GM21447 (cell line): ENCODE results near the gene FSCN2.
"Not testable (repeated sequence)": the region's sequence is repeated elsewhere in the genome, so short reads cannot be mapped to it uniquely, and the experiment has no call there.

Source experiments
- ATAC-seq: cut with Tn5 transposase; IDR thresholded peaks from one replicate; pipeline ENCODE4 v1.9.1; 2021; ENCODE audit not compliant: unreplicated experiment

The FSCN2 gene

DNA sequence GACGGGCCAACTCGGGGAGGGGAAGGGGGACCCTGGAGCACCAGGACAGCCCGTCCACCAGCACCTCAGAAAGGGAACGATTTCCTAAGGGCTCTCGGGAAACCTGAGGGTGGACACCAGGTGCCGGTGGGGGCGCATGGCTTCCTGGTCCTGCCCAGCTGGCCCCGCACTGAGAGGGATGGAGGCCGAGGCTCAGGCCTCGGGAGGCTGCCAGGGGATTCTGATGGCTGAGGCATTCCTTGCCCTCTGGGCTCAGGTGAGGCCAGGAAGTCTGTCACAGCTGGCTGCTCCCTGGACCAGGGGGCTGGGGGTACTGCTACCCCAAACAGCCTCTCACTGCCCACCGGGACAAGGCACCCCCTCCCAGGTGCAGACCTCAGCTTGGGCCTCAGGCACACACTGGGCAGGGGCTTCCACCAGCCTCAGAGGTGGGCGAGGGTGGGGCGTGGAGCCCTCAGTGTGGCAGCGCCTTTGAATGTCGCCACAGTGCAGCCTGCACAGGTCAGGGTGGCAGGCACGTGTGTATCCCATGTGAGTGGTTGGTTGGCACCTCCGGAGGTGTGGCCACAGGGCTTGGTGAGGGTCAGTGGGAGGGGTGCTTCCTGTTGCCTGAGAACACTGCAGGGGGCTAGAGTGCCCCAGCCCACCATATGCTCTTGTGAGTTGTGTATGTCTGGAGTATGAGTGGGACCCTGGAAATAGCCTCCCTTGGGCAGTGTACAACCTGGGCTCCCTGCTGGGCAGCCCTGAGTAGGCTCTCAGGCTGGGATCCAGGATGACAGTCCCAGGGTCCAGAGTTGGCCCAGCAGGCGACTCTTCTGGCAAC is 3.9 kb upstream of the FSCN2 start:
- ATAC-seq, result no peak

- ATAC-seq, result no peak
Measured at GRCh38 chr17:81524865-81525159, 3.4 kb upstream of the FSCN2 start.

- ATAC-seq, result no peak
Measured at GRCh38 chr17:81526662-81527571, 1.3 kb upstream of the FSCN2 start.

- no peak for ATAC-seq
Measured at GRCh38 chr17:81528384-81528650, 140 bp downstream of the FSCN2 start.

DNA sequence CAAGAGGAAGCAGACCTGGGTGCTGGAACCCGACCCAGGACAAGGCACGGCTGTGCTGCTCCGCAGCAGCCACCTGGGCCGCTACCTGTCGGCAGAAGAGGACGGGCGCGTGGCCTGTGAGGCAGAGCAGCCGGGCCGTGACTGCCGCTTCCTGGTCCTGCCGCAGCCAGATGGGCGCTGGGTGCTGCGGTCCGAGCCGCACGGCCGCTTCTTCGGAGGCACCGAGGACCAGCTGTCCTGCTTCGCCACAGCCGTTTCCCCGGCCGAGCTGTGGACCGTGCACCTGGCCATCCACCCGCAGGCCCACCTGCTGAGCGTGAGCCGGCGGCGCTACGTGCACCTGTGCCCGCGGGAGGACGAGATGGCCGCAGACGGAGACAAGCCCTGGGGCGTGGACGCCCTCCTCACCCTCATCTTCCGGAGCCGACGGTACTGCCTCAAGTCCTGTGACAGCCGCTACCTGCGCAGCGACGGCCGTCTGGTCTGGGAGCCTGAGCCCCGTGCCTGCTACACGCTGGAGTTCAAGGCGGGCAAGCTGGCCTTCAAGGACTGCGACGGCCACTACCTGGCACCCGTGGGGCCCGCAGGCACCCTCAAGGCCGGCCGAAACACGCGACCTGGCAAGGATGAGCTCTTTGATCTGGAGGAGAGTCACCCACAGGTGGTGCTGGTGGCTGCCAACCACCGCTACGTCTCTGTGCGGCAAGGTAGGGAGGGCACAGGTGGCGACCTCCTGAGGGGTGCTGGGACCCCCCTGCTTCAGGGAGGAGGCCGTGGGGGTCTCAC is 667 bp downstream of the FSCN2 start:
- no peak for ATAC-seq

- ATAC-seq, result no peak
Measured at GRCh38 chr17:81529437-81529803, 1.2 kb downstream of the FSCN2 start.

GRCh38 chr17:81531013-81531412 is 2.8 kb downstream of the FSCN2 start:
- ATAC-seq, result not testable (repeated sequence)

GRCh38 chr17:81531998-81532404 is 3.8 kb downstream of the FSCN2 start:
- not testable (repeated sequence) for ATAC-seq

DNA sequence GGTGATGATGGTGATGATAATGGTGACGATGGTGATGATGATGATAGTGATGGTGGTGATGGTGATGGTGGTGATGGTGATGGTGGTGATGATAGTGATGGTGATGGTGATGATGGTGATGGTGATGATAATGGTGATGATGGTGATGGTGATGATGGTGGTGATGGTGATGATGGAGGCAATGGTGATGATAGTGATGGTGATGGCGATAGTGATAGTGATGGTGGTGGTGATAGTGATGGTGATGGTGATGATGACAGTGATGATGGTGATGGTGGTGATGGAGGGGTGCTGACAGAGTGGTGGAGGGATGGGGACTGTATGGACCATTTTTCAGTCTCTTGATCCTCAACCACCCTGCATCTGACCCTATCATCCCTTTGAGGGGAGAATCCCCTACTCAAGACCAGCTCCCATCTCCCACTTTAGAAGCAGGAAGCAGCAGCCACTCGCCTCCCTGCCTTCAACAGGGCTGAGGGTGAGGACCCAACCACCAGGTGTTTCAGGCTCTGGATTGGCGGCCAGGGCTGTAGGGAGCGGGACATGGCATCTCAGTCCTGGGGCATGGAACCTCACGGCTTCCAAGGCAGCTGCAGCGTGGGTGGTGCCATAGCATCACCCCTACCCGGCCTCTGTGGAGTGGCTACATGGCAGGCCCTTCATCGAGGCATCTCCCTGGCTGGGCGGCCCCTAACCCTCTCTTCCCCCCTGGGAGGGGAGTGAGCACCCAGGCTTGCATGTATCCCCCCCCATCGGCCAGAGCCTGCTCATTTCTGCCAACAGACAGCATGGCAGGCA is 4.5 kb downstream of the FSCN2 start:
- ATAC-seq, result no peak

DNA sequence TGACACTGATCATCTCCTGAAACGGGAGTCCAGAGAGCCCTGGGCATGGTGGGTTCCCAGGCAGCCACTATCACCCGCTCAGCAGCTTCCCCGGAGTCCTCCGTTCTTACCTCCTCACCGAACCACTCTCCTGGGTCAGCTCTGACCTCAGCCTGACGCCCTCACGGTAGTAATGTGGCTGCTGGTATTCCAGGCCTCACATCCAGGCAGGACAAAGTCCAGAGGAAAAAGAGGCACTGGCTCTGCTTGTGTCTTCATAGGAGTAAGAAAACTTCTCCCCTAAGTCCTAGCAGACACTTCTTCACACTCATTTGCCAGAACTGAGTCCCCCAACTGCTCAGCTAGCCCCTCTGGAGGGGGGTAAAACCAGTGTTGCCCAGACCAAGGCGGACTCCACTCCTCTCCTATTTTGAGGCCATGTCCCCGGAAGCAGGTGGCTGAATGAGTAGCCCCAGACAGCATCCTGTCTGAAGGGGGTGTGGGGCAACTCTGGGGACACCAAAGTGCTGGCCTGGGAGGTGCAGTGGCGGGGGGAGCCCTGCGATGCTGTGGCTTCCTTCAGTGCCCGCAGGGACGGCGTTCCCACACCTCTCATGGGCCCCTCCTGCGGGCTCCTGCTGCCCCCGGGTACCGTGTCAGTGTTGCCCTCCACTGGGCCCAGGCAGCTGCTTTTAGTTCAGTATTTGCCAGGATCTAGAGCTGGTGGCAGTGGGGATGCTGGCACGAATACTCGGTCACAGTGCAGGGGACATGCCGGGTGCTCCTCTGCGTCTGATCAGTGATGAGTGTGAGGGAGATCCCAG is 5.4 kb downstream of the FSCN2 start:
- ATAC-seq, result no peak

GRCh38 chr17:81534157-81535006 is 6.2 kb downstream of the FSCN2 start:
- no peak for ATAC-seq

GRCh38 chr17:81535007-81535328 is 6.8 kb downstream of the FSCN2 start:
- ATAC-seq, result no peak

GRCh38 chr17:81535480-81536298 is 7.5 kb downstream of the FSCN2 start:
- no peak for ATAC-seq

- ATAC-seq, result no peak
Measured at GRCh38 chr17:81536299-81537290, 8.4 kb downstream of the FSCN2 start.

DNA sequence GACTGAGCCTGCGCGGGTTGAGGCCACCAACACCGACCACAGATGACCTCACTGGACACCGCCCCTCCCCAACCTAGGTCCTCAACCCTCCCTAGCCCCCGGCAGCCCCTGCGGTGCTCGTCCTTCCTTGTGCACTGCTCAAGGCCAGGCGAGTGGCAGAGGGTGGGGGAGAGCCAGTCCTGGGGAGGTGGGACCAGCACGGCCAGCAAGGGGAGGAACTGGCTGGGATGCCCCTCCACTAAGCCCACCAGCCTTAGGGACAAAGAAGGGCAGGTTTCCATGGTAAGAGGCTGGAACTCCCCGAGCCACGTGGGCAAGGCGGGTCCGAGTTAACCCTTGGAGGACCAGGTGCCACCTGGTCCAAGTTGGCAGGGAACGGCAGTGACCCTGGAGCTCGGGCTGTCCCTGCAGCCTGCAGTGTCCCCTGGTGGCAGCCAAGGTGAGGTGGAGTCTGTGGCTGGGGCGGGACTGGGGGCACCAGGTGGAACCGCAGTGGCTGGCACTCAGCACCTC is 9.2 kb downstream of the FSCN2 start:
- ATAC-seq, result no peak

DNA sequence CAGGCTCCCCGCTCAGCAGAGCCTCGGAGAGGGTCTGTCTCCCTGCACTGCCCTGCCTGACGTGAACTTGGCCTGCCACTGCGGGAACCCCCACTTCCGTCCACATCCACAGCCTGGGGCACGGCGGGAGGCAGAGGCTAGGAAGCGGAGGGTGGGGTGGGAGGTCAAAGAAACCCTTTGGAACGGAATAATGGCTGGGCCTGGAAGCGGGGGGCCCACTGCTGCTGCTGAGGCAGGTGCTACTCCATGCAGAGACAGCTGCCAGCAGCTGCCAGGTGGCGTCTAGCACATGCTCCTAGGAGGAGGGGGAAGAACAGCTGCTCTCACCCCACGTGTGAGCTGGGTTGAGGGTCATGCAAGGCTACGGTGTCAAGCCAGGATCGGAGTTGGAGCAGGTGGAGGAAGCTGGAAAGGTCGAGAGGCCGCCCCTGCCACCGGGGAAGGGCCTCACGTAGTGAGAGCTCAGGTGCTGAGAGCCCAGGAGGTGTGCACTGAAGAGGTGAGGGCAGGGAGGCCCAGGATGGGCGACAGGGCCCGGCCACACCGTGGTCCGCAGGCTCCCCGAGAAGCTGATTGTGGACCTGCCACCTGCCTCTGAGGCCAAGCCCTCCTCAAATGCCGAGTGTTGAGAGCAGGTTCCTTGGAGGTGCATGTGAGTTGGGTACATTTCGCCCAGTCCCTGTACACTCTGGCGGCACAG is 9.8 kb downstream of the FSCN2 start:
- ATAC-seq, result no peak
